NCI-H345 (cell line): ENCODE measurements around the gene MAP1LC3B2.
"Not testable (repeated sequence)": the region's sequence is repeated elsewhere in the genome, so short reads cannot be mapped to it uniquely, and the experiment has no call there.

ENCODE experiments used
- DNase-seq: peaks from one replicate; lab custom pipeline; 2025; lab: John Stamatoyannopoulos, UW

MAP1LC3B2 gene

DNA sequence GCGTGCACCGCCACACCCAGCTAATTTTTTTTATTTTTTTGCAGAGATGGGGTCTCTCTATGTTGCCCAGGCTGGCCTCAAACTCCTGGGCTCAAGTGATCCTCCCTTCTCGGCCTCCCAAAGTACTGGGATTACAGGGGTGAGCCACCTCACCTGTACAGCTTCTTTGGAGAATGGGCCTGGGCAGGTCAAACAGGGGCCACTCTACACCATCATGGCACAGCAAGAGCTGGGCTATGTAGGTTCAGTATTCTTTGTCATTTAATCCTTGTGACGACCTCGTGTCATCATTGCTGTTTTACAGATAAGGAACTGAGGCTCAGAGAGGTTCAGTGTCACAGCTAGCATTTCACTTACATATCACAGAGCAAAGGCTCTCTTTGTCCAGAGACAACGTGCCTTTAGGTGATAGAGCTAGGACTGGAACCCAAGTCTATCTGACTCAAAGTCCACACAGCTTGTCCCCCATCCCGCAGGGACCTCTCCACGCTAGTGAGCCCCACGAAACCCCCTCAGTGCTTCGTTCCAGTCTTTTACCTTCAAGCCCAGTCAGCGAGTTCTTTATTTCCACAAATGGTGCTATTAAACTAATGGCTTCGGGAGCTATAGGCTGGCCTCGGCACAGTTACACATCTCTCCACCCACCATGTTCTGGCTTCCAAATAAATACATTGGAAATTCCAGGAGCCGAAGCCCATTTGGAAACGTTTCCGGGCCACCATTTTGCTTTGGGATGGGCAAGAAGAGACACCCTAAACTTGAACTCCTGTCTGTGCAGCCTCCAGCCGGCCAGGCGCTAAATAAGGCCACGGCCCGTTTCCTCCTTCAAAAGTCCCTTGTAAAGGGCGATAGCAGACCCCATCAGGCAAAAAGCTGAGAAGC lies 660 bp upstream of the MAP1LC3B2 start:
- DNase-seq: no peak

GRCh38 chr12:116561181-116561821 lies 2.1 kb downstream of the MAP1LC3B2 start:
- no peak for DNase-seq

DNA sequence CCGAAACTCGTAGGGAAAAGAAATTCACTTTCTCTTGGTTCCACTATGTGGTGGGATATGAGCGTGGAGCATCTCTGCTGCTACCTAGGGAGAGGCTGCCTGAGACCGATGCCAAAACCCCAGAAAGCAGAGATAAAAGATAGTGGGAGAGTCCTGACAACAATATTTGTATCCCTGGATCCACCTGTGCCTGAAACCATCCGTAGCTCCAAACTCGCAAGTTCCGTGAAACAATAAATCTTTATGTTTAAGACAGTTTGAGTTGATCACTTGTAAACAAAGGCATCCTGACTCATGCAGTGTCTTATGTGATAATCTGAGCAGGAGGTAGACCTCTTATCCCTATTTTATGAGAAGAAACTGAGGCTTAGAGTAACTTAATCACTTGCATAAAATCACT lies 2.9 kb downstream of the MAP1LC3B2 start:
- DNase-seq: no peak

- DNase-seq: no peak
Observed at GRCh38 chr12:116563262-116563661, 4.1 kb downstream of the MAP1LC3B2 start.

DNA sequence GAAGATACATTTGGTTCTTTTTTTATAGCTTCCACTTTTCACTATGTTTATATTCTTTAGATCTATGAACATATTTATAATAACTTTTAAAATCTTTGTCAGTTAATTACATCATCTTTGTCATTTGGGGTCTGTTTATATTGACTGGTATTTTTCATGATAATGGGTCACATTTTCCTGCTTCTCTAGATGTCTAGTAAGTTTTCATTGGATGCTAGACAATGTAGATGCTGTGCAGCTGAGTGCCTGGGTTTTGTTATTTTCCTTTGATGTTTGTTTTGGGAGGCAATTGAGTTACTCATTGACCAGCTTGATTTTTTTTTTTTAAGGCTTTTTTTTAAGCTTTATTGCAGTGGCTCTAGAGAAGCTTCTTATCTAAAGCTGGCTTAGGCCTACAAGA lies 4.9 kb downstream of the MAP1LC3B2 start:
- no peak for DNase-seq

DNA sequence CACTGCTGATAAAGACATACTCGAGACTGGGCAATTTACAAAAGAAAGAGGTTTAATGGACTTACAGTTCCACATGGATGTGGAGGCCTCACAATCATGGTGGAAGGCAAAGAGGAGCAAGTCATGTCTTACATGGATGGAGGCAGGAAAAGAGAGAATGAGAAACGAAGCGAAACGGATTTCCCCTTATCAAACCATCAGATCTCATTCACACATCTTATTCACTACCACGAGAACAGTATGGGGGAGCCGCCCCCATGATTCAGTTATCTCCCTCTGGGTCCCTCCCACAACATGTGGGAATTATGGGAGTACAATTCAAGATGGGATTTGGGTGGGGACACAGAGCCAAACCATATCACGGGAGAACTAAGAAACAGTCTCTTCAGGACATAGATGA lies 6.0 kb downstream of the MAP1LC3B2 start:
- not testable (repeated sequence) for DNase-seq

GRCh38 chr12:116565963-116566362 lies 6.8 kb downstream of the MAP1LC3B2 start:
- no peak for DNase-seq

- no peak for DNase-seq
Observed at GRCh38 chr12:116568203-116568602, 9.0 kb downstream of the MAP1LC3B2 start.

DNA sequence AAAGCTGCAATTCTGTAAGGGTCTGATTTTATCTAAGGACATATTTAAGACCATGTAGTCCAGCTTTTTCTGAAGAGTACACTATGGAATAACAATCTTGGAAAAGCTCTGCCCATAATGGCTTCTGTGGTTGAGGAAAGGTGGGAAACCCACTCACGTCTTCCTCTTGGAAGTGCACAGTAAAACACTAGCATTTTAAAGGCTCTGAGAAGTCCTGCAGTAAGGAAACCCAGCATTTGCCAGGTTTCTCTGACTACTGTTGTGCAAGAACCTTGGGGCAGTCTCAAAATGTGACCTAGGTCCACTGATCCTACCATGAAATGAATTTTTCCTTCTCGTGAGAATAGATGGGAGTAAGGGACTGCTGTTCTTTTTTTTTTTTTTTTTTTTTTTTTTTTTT lies 11.9 kb downstream of the MAP1LC3B2 start:
- no peak for DNase-seq

DNA sequence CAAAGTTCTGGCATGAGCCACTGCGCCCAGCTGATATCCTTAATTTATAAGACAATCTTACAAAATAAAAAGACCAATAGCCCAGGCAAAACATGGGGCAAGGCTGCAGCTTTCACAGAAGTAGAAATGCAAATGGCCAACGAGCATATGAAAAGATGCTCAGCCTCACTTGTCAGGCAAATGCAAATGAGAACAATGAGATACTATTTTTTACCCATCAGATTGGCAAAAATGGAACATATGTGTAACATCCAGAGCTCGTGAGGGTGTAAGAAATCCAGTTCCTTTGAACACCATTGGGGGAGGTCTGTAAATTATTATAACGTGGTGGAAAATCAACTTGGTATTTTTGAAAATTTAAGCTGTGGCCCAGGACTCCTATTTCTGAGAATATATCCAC lies 14.6 kb downstream of the MAP1LC3B2 start:
- DNase-seq: no peak

- DNase-seq: not testable (repeated sequence)
Observed at GRCh38 chr12:116575754-116576153, 16.6 kb downstream of the MAP1LC3B2 start.

GRCh38 chr12:116577154-116577561 lies 18.0 kb downstream of the MAP1LC3B2 start:
- no peak for DNase-seq

DNA sequence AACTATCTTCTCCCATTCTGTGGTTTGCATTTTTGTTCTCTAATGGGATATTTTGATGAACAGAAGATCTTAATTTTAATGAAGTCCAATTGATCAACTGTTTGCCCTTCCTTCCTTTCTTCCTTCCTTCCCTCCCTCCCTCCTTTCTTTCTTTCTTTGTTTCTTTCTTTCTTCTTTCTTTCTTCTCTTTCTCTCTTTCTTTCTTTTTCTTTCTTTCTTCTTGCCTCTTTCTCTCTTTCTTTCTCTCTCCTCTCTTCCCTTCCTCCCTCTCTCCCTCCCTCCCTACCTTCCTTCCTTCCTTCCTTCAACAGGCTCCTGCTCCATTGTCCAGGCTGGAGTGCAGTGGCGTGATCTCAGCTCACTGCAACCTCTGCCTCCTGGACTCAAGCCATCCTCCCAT lies 18.9 kb downstream of the MAP1LC3B2 start:
- no peak for DNase-seq

- no peak for DNase-seq
Observed at GRCh38 chr12:116582610-116583009, 23.4 kb downstream of the MAP1LC3B2 start.

DNA sequence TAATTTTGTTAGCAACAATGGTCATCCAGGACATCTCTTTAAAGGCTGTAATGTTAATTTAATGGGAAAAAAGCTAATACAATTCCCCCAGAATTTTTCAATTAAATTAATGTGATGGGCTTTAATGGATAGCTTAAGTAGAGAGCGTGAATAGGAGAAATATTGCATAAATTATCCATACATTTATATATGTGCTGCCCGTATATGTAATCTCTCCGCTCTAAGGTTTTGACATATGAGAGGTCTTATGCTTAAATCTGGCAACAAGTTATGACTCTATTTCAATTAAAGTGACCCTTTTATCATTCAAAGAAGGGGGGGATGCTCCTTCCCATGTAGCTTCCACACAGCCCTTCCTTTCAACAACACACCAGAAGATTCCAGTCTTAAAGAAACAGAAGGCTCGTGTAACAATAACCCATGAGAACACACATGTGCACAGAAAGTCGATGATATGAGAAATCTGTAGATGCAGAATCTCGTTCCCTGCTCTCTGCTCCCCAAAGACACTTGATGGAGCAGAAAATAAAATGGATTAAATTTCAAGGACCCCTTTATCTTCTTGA lies 24.0 kb downstream of the MAP1LC3B2 start:
- no peak for DNase-seq

DNA sequence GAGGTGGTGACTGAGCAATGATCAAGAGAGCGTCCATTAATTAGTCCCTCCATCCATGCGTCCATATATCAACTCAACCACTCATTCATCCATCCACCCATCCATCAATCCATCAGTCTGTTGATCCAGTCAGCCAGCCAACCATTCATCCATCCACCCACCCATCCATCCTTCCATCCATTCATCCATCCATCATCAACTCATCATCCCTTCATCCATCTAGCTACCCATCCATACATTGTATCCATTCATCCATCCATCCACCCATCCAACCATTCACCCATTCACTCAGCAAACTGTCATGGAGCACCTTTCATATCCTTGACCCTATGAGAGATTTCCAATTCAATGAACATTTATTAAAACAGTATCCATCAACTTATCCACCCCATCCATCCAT lies 28.1 kb downstream of the MAP1LC3B2 start:
- DNase-seq: no peak

- DNase-seq: no peak
Observed at GRCh38 chr12:116588390-116589028, 29.3 kb downstream of the MAP1LC3B2 start.

DNA sequence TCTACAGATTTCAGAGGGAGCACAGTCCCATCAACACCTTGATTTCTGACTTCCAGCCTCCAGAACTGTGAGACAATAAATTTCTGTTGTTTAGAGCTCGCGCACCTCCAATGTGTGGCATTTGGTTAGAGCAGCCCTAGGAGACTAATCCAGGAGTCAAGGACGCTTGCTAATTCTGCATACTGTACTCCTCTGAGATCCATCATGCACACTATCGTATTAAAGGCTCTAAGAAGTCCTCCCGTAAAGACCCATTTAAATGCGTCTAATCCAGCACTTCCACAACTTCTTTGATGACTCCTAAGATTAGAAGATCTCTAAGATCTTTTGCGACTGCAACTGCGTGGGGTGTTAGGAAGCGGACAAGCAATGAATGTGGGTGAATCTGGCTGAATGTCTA lies 30.4 kb downstream of the MAP1LC3B2 start:
- DNase-seq: no peak

DNA sequence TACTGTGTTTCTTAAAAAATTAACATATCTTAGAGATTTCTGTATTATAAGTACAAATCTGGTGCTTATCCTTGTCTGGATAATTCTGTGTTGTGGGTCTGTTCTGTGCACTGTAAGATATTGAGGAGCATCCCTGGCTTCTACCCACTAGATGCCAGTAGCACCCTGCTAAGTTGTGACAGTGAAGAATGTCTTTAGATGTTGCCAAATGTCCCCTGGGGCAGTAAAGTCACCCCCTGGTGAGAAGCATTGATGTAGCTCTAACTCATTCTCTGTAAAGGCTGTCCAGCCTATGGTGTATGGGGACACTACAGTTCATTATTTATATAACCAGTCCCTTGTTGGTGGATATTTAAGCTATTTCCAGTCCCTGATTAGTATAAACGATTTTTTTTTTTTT lies 31.4 kb downstream of the MAP1LC3B2 start:
- peak; percentile 35 for DNase-seq

- DNase-seq: no peak
Observed at GRCh38 chr12:116591855-116592637, 32.9 kb downstream of the MAP1LC3B2 start.

GRCh38 chr12:116592731-116593130 lies 33.5 kb downstream of the MAP1LC3B2 start:
- no peak for DNase-seq
